Osteoblast (primary cell): ENCODE measurements around the gene GALR2. TPM values are rescaled to one million over a fixed set of nuclear protein-coding genes. Genes with fewer than 3 reads are reported as not detected.

Source experiments
- DNase-seq: peaks from one replicate; pipeline ENCODE4 v3.0.0; 2011; ENCODE audit warnings: low spot score, mixed read lengths; ENCODE audit not compliant: insufficient read length; ENCODE audit errors: missing footprints
- H2AFZ ChIP-seq: 2 replicates; pipeline ENCODE4 v1.6.0; 2011; ENCODE audit warnings: mild to moderate bottlenecking, low read length
- H3K27ac ChIP-seq: 2 replicates; pipeline ENCODE4 v1.5.1; 2011; ENCODE audit warnings: mild to moderate bottlenecking, low read depth, low read length, moderate library complexity
- H3K27me3 ChIP-seq: 2 replicates; pipeline ENCODE4 v1.6.0; 2012; ENCODE audit warnings: mild to moderate bottlenecking, control low read depth, inconsistent platforms, low read length, moderate library complexity; ENCODE audit not compliant: insufficient read depth
- H3K36me3 ChIP-seq: 2 replicates; pipeline ENCODE4 v1.5.1; 2011; ENCODE audit warnings: mild to moderate bottlenecking, low read length, control low read depth, moderate library complexity; ENCODE audit not compliant: insufficient read depth
- H3K4me1 ChIP-seq: 2 replicates; pipeline ENCODE4 v1.5.1; 2011; ENCODE audit warnings: mild to moderate bottlenecking, low read length, control low read depth, moderate library complexity; ENCODE audit not compliant: insufficient read depth
- H3K4me2 ChIP-seq: 2 replicates; pipeline ENCODE4 v1.6.0; 2011; ENCODE audit warnings: mild to moderate bottlenecking, low read length; ENCODE audit not compliant: insufficient read depth
- H3K4me3 ChIP-seq: fragments of 200-600 bp; sonication (generic); 3 replicates; pipeline ENCODE4 v1.5.1; 2012; ENCODE audit warnings: mild to moderate bottlenecking, low read length, inconsistent platforms; ENCODE audit not compliant: insufficient read depth
- H3K79me2 ChIP-seq: 2 replicates; pipeline ENCODE4 v1.6.0; 2012; ENCODE audit warnings: mild to moderate bottlenecking, low read length, control low read depth, inconsistent platforms; ENCODE audit not compliant: insufficient read depth
- H3K9me3 ChIP-seq: 2 replicates; pipeline ENCODE4 v1.5.1; 2011; ENCODE audit warnings: low read depth, low read length, control low read depth
- H4K20me1 ChIP-seq: 2 replicates; pipeline ENCODE4 v1.6.0; 2012; ENCODE audit warnings: mild to moderate bottlenecking, low read length, control low read depth; ENCODE audit not compliant: insufficient read depth
- CTCF ChIP-seq: IDR thresholded peaks from 2 replicates; pipeline ENCODE4 v1.5.1; 2011; ENCODE audit warnings: mild to moderate bottlenecking, low read depth, low read length, moderate library complexity; ENCODE audit errors: extremely low read depth
- small RNA-seq: library from RNA; depleted of rRNA; stranded (forward); fragments of <200 nt; gene quantifications from one replicate; pipeline ENCODE3, GENCODE V24; 2012
- total RNA-seq: library from RNA; depleted of rRNA; stranded (reverse); fragments of >200 nt; gene quantifications from 2 replicates; pipeline ENCODE4 v1.2.3, GENCODE V29; 2012

The GALR2 gene
- total RNA-seq, 1 donor: not detected

- no peak overlapping the region for H3K4me2 ChIP-seq
- H2AFZ ChIP-seq: no peak overlapping the region
- no peaks in the 10 kb centered on the region for H4K20me1 ChIP-seq
- no peaks in the 10 kb centered on the region for H3K9me3 ChIP-seq
- peaks cover 3% of the 10 kb centered on the region for H3K27me3 ChIP-seq
- peak; percentile 25 for TF ChIP-seq CTCF
- H3K4me1 ChIP-seq: peaks cover 4% of the 10 kb centered on the region
- DNase-seq: peak; percentile 87
- no peaks in the 10 kb centered on the region for H3K36me3 ChIP-seq
- H3K4me3 ChIP-seq: no peak overlapping the region
- H3K27ac ChIP-seq: no peak overlapping the region
- no peaks in the 10 kb centered on the region for H3K79me2 ChIP-seq
These were observed 50.2 kb downstream of the GALR2 start for GRCh38 chr17:76124582-76125390.

DNA sequence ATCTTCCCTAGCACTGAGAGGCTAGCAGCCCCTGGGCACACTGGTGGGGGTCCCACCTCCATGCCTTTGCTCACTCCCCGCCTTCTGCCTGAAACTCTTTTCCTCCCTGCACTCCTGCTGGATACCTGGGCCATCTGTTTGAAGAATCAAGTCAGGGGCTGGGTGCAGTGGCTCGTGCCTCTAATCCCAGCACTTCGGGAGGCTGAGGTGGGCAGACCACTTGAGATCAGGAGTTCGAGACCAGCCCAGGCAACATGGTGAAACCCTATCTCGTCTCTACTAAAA is 50.8 kb downstream of the GALR2 start:
- H3K27ac ChIP-seq: no peak overlapping the region
- H3K4me2 ChIP-seq: no peak overlapping the region
- peaks cover 5% of the 10 kb centered on the region for H3K27me3 ChIP-seq
- no peak overlapping the region for H3K4me3 ChIP-seq
- no peaks in the 10 kb centered on the region for H3K36me3 ChIP-seq
- TF ChIP-seq CTCF: no peak
- no peaks in the 10 kb centered on the region for H3K79me2 ChIP-seq
- H4K20me1 ChIP-seq: no peaks in the 10 kb centered on the region
- no peaks in the 10 kb centered on the region for H3K9me3 ChIP-seq
- peaks cover 4% of the 10 kb centered on the region for H3K4me1 ChIP-seq
- no peak for DNase-seq
- no peak overlapping the region for H2AFZ ChIP-seq

- Histone ChIP-seq H4K20me1 (no peaks in the 10 kb centered on the region), H3K36me3 (no peaks in the 10 kb centered on the region), H3K27me3 (peaks cover 8% of the 10 kb centered on the region), H3K79me2 (no peaks in the 10 kb centered on the region), H3K27ac (no peak overlapping the region), H3K4me3 (no peak overlapping the region), H3K9me3 (no peaks in the 10 kb centered on the region), H3K4me2 (no peak overlapping the region), H3K4me1 (peaks cover 4% of the 10 kb centered on the region), H2AFZ (no peak overlapping the region)
- peak; percentile 62 for DNase-seq
- TF ChIP-seq CTCF: no peak
These were observed 51.3 kb downstream of the GALR2 start for GRCh38 chr17:76125922-76126321.

Small RNA genes within 50 kb of the gene (small RNA-seq; reads per million reads assigned to genes)
- not detected for gene MIR6868

Other genes starting within 250 kb of the GALR2 start
- gene UNC13D, start 230.4 kb upstream of the GALR2 start, total RNA-seq: 1.1 and 2.1 TPM in 2 replicates
- 31.1 and 38.3 TPM in 2 replicates for gene WBP2, start 219.4 kb upstream of the GALR2 start, total RNA-seq
- gene TRIM47, start 196.2 kb upstream of the GALR2 start, total RNA-seq: 21.7 and 22.4 TPM in 2 replicates
- gene TRIM65, start 177.8 kb upstream of the GALR2 start, total RNA-seq: 22.8 and 23.3 TPM in 2 replicates
- 36.6 and 37.1 TPM in 2 replicates for gene MRPL38, start 169.9 kb upstream of the GALR2 start, total RNA-seq
- 14.1 and 17.1 TPM in 2 replicates for gene FBF1, start 133.7 kb upstream of the GALR2 start, total RNA-seq
- gene ACOX1, start 95.6 kb upstream of the GALR2 start, total RNA-seq: 59.2 and 59.4 TPM in 2 replicates
- gene TEN1, start 95.5 kb upstream of the GALR2 start, total RNA-seq: 23.2 and 23.6 TPM in 2 replicates
- 0.72 and 0.88 TPM in 2 replicates for gene CDK3, start 73.9 kb upstream of the GALR2 start, total RNA-seq
- not detected in 2 replicates for gene EVPL, start 47.5 kb upstream of the GALR2 start, total RNA-seq
- 22.7 and 25.3 TPM in 2 replicates for gene SRP68, start 2.3 kb upstream of the GALR2 start, total RNA-seq
- gene ZACN, start 4.4 kb downstream of the GALR2 start, total RNA-seq: not detected in 2 replicates
- gene EXOC7, start 29.0 kb downstream of the GALR2 start, total RNA-seq: 102 TPM in 2 replicates
- not detected in 2 replicates for gene FOXJ1, start 66.5 kb downstream of the GALR2 start, total RNA-seq
- gene RNF157, start 165.7 kb downstream of the GALR2 start, total RNA-seq: 0.29 and 0.36 TPM in 2 replicates
- 3.8 and 5.1 TPM in 2 replicates for gene UBALD2, start 190.6 kb downstream of the GALR2 start, total RNA-seq
- 2.9 and 3.6 TPM in 2 replicates for gene QRICH2, start 233.5 kb downstream of the GALR2 start, total RNA-seq